ENCODE results near the gene CAMSAP1. TPM values are rescaled to one million over a fixed set of nuclear protein-coding genes. Genes with fewer than 3 reads are reported as not detected.

Gene CAMSAP1
- total RNA-seq, 1 experiment from 2014 or later: 52.7 TPM

DNA sequence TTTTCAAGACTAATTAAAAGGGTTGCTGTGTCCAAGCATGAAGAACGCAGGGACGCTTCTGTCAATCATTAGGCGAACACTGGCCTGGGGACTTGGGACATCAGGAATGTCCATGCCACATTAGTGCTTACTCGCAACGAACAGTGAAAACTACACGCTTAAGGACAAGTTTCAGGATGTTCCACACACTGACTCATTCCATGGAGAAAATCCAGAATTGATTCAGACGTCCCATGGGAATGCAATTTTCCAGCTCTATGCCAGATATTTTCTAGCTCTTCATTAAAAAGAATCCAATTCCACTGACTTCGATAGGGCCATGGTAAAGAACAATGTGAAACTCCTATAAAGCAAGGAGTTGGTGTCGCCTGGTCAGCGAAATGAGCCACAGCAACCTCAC, 98.2 kb downstream of the CAMSAP1 start:
- H2BK20ac ChIP-seq (ENCODE audit: low read depth, low read length, poor library complexity, severe bottlenecking): no peak overlapping the region
- H3K23ac ChIP-seq (ENCODE audit: insufficient read length, low read depth, low read length): no peak overlapping the region
- H2BK12ac ChIP-seq (ENCODE audit: insufficient read length, low read depth, low read length): no peak overlapping the region
- no peak overlapping the region for H3K9ac ChIP-seq (ENCODE audit: extremely low read depth, insufficient read length, low read length)
- no peak overlapping the region for H3K27ac ChIP-seq (ENCODE audit: insufficient read length, low read depth, low read length)
- Mint-ChIP-seq H3K36me3 (ENCODE audit: insufficient read depth in 1 of 3, low read depth in 3 of 3) (peaks cover 26 to 50% (median 43%) of the 10 kb centered on the region in 3 experiments; a peak in 6 of 7 replicates), H3K27me3 (ENCODE audit: low read depth) (no peaks in the 10 kb centered on the region; the same call in 1 of the 2 replicates), H3K27ac (no peak overlapping the region), H3K4me3 (no peak overlapping the region), H3K4me1 (peaks cover 2 to 6% of the 10 kb centered on the region in 2 experiments; a peak in 3 of 4 replicates), H3K9me3 (no peaks in the 10 kb centered on the region)
- H2BK5ac ChIP-seq (ENCODE audit: insufficient read length, low read length): no peak overlapping the region
- no peak overlapping the region for H3K56ac ChIP-seq (ENCODE audit: insufficient read length, low read depth, low read length)
- no peak overlapping the region for H4K5ac ChIP-seq (ENCODE audit: insufficient read length, low read depth, low read length)
- H3T11ph ChIP-seq (ENCODE audit: low read length): no peak overlapping the region
- H4K8ac ChIP-seq (replicated peaks; ENCODE audit: insufficient read length, low read depth, low read length): no peak overlapping the region
- TF ChIP-seq, protein P1, sequence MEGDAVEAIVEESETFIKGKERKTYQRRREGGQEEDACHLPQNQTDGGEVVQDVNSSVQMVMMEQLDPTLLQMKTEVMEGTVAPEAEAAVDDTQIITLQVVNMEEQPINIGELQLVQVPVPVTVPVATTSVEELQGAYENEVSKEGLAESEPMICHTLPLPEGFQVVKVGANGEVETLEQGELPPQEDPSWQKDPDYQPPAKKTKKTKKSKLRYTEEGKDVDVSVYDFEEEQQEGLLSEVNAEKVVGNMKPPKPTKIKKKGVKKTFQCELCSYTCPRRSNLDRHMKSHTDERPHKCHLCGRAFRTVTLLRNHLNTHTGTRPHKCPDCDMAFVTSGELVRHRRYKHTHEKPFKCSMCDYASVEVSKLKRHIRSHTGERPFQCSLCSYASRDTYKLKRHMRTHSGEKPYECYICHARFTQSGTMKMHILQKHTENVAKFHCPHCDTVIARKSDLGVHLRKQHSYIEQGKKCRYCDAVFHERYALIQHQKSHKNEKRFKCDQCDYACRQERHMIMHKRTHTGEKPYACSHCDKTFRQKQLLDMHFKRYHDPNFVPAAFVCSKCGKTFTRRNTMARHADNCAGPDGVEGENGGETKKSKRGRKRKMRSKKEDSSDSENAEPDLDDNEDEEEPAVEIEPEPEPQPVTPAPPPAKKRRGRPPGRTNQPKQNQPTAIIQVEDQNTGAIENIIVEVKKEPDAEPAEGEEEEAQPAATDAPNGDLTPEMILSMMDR (conservative IDR thresholded peaks at IDR 0.05): no peak
- no peak for DNase-seq
- no CpG with 5 or more reads among the region's 10 CpGs for WGBS (ENCODE audit: extremely low coverage, insufficient read length, low lambda C conversion rate)
- no peaks in the 10 kb centered on the region for H3K79me1 ChIP-seq (ENCODE audit: insufficient read depth, low read depth, low read length, poor library complexity, severe bottlenecking)
- no peak overlapping the region for H3K4ac ChIP-seq (ENCODE audit: low read depth, low read length)
- H4K20me1 ChIP-seq (ENCODE audit: control insufficient read depth, insufficient read depth, insufficient read length): no peaks in the 10 kb centered on the region
- H3K4me2 ChIP-seq (ENCODE audit: insufficient read depth, insufficient read length, low read length): no peak overlapping the region
- no peak overlapping the region for H2BK120ac ChIP-seq (ENCODE audit: low read depth, low read length, poor library complexity, severe bottlenecking)
- H3K9me3 ChIP-seq (ENCODE audit: control insufficient read depth, low read depth, low read length): no peaks in the 10 kb centered on the region
- no peak overlapping the region for H2AK5ac ChIP-seq (ENCODE audit: insufficient read length, low read length)
- no peaks in the 10 kb centered on the region for H3K4me1 ChIP-seq (ENCODE audit: insufficient read depth, low read length)
- no peak overlapping the region for H2AFZ ChIP-seq (ENCODE audit: low read length)
- H3K14ac ChIP-seq (ENCODE audit: insufficient read depth, low read length): no peak overlapping the region
- no peak overlapping the region for H3K18ac ChIP-seq (ENCODE audit: insufficient read length, low read depth, low read length)
- no peak overlapping the region for H2BK15ac ChIP-seq (ENCODE audit: low read depth, low read length)
- H3K79me2 ChIP-seq (ENCODE audit: insufficient read depth, low read length): no peaks in the 10 kb centered on the region
- H3K27me3 ChIP-seq (ENCODE audit: insufficient read depth, low read length): no peaks in the 10 kb centered on the region
- H4K91ac ChIP-seq (ENCODE audit: insufficient read length, low read depth, low read length): no peak overlapping the region
- no peaks in the 10 kb centered on the region for H3K23me2 ChIP-seq (ENCODE audit: insufficient read length, low read depth, low read length, poor library complexity, severe bottlenecking)

All from H9 (cell line).